HL-60 (cell line): Measurements from ENCODE around the gene TRMT61A.

Source experiments
- GABPA ChIP-seq: IDR thresholded peaks from 2 replicates; pipeline ENCODE4 v1.6.1; 2012; ENCODE audit warnings: low read depth
- POLR2AphosphoS5 ChIP-seq: IDR thresholded peaks from 2 replicates; pipeline ENCODE4 v1.6.1; 2012; ENCODE audit warnings: low read depth
- SPI1 ChIP-seq: IDR thresholded peaks from 2 replicates; pipeline ENCODE4 v1.6.1; 2012; ENCODE audit warnings: low read depth, mild to moderate bottlenecking, borderline replicate concordance
- TF ChIP-seq, protein P1 (sequence below): IDR thresholded peaks from one replicate; pipeline ENCODE4 v1.5.1; 2011; ENCODE audit warnings: low read length, control low read depth, inconsistent platforms; ENCODE audit not compliant: insufficient read depth
- TF ChIP-seq, protein P2 (sequence below): IDR thresholded peaks from 2 replicates; pipeline ENCODE4 v1.6.1; 2012; ENCODE audit warnings: low read depth; ENCODE audit not compliant: insufficient replicate concordance

DNA sequence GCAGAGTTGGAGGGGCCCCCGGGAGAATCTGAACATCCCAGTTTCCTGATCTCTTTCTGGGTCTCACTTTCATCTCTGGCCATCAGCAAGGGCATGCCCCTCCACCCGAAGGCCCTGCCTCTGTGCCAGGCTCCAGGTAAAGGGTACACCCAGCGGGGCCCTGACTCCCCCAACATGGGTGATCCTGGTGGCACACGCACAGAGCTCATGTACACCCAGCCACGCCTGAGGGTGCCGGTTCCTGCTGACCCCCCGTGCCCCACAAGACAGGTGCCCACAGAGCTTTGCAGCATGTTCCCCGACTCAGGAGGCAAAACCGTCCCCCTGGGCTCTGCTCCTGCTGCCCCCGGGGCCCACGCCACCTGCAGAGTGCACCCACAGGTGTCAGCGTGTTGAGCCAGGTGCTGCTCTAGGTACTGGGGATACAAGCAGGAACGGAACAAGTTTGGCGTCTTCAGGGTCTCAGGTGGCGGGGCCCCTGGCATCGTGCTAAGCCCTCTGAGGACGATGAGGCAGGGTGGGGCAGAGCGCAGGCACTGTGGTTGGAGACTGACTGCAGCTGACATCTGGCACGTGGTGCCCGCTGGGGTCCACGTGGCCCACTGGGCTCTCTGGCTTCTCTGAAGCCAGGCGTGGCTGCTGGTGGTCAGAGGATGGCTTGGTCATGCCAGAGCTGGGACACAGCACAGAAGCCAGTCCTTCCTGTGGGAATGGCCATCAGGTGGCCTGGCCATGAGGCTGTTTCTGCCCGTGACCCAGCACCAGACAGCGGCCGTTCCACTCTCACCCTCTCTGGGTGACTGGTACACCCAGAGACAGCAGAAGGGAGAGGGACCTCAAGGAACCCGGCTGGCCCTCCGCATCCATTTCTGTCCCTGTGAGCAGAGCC, 19.7 kb downstream of the TRMT61A start:
- TF ChIP-seq SPI1, result no peak
- TF ChIP-seq, protein P1, sequence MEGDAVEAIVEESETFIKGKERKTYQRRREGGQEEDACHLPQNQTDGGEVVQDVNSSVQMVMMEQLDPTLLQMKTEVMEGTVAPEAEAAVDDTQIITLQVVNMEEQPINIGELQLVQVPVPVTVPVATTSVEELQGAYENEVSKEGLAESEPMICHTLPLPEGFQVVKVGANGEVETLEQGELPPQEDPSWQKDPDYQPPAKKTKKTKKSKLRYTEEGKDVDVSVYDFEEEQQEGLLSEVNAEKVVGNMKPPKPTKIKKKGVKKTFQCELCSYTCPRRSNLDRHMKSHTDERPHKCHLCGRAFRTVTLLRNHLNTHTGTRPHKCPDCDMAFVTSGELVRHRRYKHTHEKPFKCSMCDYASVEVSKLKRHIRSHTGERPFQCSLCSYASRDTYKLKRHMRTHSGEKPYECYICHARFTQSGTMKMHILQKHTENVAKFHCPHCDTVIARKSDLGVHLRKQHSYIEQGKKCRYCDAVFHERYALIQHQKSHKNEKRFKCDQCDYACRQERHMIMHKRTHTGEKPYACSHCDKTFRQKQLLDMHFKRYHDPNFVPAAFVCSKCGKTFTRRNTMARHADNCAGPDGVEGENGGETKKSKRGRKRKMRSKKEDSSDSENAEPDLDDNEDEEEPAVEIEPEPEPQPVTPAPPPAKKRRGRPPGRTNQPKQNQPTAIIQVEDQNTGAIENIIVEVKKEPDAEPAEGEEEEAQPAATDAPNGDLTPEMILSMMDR, result no peak
- TF ChIP-seq, protein P2, sequence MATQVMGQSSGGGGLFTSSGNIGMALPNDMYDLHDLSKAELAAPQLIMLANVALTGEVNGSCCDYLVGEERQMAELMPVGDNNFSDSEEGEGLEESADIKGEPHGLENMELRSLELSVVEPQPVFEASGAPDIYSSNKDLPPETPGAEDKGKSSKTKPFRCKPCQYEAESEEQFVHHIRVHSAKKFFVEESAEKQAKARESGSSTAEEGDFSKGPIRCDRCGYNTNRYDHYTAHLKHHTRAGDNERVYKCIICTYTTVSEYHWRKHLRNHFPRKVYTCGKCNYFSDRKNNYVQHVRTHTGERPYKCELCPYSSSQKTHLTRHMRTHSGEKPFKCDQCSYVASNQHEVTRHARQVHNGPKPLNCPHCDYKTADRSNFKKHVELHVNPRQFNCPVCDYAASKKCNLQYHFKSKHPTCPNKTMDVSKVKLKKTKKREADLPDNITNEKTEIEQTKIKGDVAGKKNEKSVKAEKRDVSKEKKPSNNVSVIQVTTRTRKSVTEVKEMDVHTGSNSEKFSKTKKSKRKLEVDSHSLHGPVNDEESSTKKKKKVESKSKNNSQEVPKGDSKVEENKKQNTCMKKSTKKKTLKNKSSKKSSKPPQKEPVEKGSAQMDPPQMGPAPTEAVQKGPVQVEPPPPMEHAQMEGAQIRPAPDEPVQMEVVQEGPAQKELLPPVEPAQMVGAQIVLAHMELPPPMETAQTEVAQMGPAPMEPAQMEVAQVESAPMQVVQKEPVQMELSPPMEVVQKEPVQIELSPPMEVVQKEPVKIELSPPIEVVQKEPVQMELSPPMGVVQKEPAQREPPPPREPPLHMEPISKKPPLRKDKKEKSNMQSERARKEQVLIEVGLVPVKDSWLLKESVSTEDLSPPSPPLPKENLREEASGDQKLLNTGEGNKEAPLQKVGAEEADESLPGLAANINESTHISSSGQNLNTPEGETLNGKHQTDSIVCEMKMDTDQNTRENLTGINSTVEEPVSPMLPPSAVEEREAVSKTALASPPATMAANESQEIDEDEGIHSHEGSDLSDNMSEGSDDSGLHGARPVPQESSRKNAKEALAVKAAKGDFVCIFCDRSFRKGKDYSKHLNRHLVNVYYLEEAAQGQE, result no peak
- TF ChIP-seq GABPA, result no peak
- TF ChIP-seq POLR2AphosphoS5, result no peak
